ENCODE data around the gene PAMR1. TPM values are rescaled to one million over a fixed set of nuclear protein-coding genes. Genes with fewer than 3 reads are reported as not detected.

The PAMR1 gene
- total RNA-seq, 1 donor from 2014 or later = 0.21 TPM

- no peak for TF ChIP-seq CTCF (conservative IDR thresholded peaks at IDR 0.05)
- Mint-ChIP-seq H3K36me3 (ENCODE audit: low read depth) (no peaks in the 10 kb centered on the region), H3K27me3 (ENCODE audit: low read depth) (peaks cover 65% of the 10 kb centered on the region), H3K27ac (ENCODE audit: unreplicated experiment) (no peak overlapping the region), H3K4me1 (no peaks in the 10 kb centered on the region), H3K9me3 (no peaks in the 10 kb centered on the region), H3K4me3 (no peak overlapping the region)
- no peak for DNase-seq (ENCODE audit: low read depth, low spot score)
Observed at GRCh38 chr11:35432464-35432863, 93.0 kb downstream of the PAMR1 start.

- no peak for TF ChIP-seq CTCF (conservative IDR thresholded peaks at IDR 0.05)
- no peak overlapping the region for H3K4me3 Mint-ChIP-seq
- H3K36me3 Mint-ChIP-seq (ENCODE audit: low read depth) = no peaks in the 10 kb centered on the region
- H3K27me3 Mint-ChIP-seq (ENCODE audit: low read depth) = peaks cover 92% of the 10 kb centered on the region
- H3K27ac Mint-ChIP-seq (ENCODE audit: unreplicated experiment) = no peak overlapping the region
- H3K9me3 Mint-ChIP-seq = no peaks in the 10 kb centered on the region
- no peaks in the 10 kb centered on the region for H3K4me1 Mint-ChIP-seq
- DNase-seq (ENCODE audit: low read depth, low spot score) = no peak
Observed at GRCh38 chr11:35427071-35427470, 98.3 kb downstream of the PAMR1 start.

- DNase-seq (ENCODE audit: low read depth, low spot score) = no peak
- Mint-ChIP-seq H3K4me3 (no peak overlapping the region), H3K27me3 (ENCODE audit: low read depth) (peaks cover 92% of the 10 kb centered on the region), H3K9me3 (no peaks in the 10 kb centered on the region), H3K36me3 (ENCODE audit: low read depth) (no peaks in the 10 kb centered on the region), H3K27ac (ENCODE audit: unreplicated experiment) (no peak overlapping the region), H3K4me1 (no peaks in the 10 kb centered on the region)
- no peak for TF ChIP-seq CTCF (conservative IDR thresholded peaks at IDR 0.05)
Observed at GRCh38 chr11:35426351-35426750, 99.1 kb downstream of the PAMR1 start.

- peaks cover 95% of the 10 kb centered on the region for H3K27me3 Mint-ChIP-seq (ENCODE audit: low read depth)
- H3K9me3 Mint-ChIP-seq = no peaks in the 10 kb centered on the region
Observed at GRCh38 chr11:35425603-35426212, 99.7 kb downstream of the PAMR1 start.

GRCh38 chr11:35424157-35424940, 101.1 kb downstream of the PAMR1 start:
- Mint-ChIP-seq H3K36me3 (ENCODE audit: low read depth) (no peaks in the 10 kb centered on the region), H3K4me3 (no peak overlapping the region), H3K9me3 (no peaks in the 10 kb centered on the region), H3K4me1 (peaks cover 5% of the 10 kb centered on the region), H3K27ac (ENCODE audit: unreplicated experiment) (no peak overlapping the region), H3K27me3 (ENCODE audit: low read depth) (peaks cover 99% of the 10 kb centered on the region)
- no peak for TF ChIP-seq CTCF (conservative IDR thresholded peaks at IDR 0.05)
- DNase-seq (ENCODE audit: low read depth, low spot score) = no peak

More at GRCh38 chr11:35425603-35426212, 99.7 kb downstream of the PAMR1 start:
- Mint-ChIP-seq H3K4me3 (no peak overlapping the region), H3K4me1 (no peaks in the 10 kb centered on the region), H3K27ac (ENCODE audit: unreplicated experiment) (no peak overlapping the region), H3K36me3 (ENCODE audit: low read depth) (no peaks in the 10 kb centered on the region)
- no peak for TF ChIP-seq CTCF (conservative IDR thresholded peaks at IDR 0.05)
- no peak for DNase-seq (ENCODE audit: low read depth, low spot score)

All from neural crest cell (in vitro differentiated cells).